ENCODE measurements around the gene LCN15.

The LCN15 gene

GRCh38 chr9:136754626-136755301 is 9.6 kb downstream of the LCN15 start:
- no peak for DNase-seq

GRCh38 chr9:136754059-136754572 is 10.2 kb downstream of the LCN15 start:
- no peak for DNase-seq

GRCh38 chr9:136753371-136754058 is 10.8 kb downstream of the LCN15 start:
- no peak for DNase-seq

- DNase-seq: no peak
These were observed 12.5 kb downstream of the LCN15 start for GRCh38 chr9:136751814-136752213.

GRCh38 chr9:136751244-136751643 is 13.1 kb downstream of the LCN15 start:
- DNase-seq: no peak

- DNase-seq: no peak
These were observed 13.8 kb downstream of the LCN15 start for GRCh38 chr9:136750526-136750925.

GRCh38 chr9:136748666-136749611 is 15.4 kb downstream of the LCN15 start:
- DNase-seq: no peak

- DNase-seq: no peak
These were observed 16.1 kb downstream of the LCN15 start, which contains the start of gene LCN6 for GRCh38 chr9:136748201-136748600. Gene LCN6, minus strand, starts transcription at chr9:136748525. Its CDS starts 42 bp downstream, at chr9:136748483.

- no peak for DNase-seq
These were observed 16.9 kb downstream of the LCN15 start for GRCh38 chr9:136747161-136748060.

GRCh38 chr9:136746621-136747020 is 17.7 kb downstream of the LCN15 start:
- no peak for DNase-seq

- DNase-seq: no peak
These were observed 18.2 kb downstream of the LCN15 start for GRCh38 chr9:136746155-136746490.

GRCh38 chr9:136745389-136746154 is 18.7 kb downstream of the LCN15 start:
- DNase-seq: no peak

GRCh38 chr9:136744773-136745172 is 19.5 kb downstream of the LCN15 start:
- no peak for DNase-seq

GRCh38 chr9:136743639-136744211 is 20.6 kb downstream of the LCN15 start:
- no peak for DNase-seq

- no peak for DNase-seq
These were observed 21.5 kb downstream of the LCN15 start, which contains the start of gene LCN10 for GRCh38 chr9:136742591-136743391. Gene LCN10, minus strand, starts transcription at chr9:136742940. Its CDS starts 37 bp downstream, at chr9:136742903.

- DNase-seq: no peak
These were observed 22.3 kb downstream of the LCN15 start for GRCh38 chr9:136741883-136742571.

- no peak for DNase-seq
These were observed 23.1 kb downstream of the LCN15 start for GRCh38 chr9:136740971-136741882.

GRCh38 chr9:136740491-136740890 is 23.8 kb downstream of the LCN15 start:
- no peak for DNase-seq

All from SIG-M5 (cell line).